HPDE6-E6E7 (cell line): ENCODE data around the gene KCNH8.
"Not testable (repeated sequence)": the region's sequence is repeated elsewhere in the genome, so short reads cannot be mapped to it uniquely, and the experiment has no call there.

Source experiments
- DNase-seq: peaks from one replicate; pipeline ENCODE4 v3.0.0; 2011; ENCODE audit warnings: missing footprints; ENCODE audit errors: extremely low spot score

The KCNH8 gene

GRCh38 chr3:19147905-19148767 lies at the start of gene KCNH8:
TSS of gene KCNH8 (plus strand) at chr3:19148510. CDS start at chr3:19148720, 210 bp downstream.
- DNase-seq, result no peak

DNA sequence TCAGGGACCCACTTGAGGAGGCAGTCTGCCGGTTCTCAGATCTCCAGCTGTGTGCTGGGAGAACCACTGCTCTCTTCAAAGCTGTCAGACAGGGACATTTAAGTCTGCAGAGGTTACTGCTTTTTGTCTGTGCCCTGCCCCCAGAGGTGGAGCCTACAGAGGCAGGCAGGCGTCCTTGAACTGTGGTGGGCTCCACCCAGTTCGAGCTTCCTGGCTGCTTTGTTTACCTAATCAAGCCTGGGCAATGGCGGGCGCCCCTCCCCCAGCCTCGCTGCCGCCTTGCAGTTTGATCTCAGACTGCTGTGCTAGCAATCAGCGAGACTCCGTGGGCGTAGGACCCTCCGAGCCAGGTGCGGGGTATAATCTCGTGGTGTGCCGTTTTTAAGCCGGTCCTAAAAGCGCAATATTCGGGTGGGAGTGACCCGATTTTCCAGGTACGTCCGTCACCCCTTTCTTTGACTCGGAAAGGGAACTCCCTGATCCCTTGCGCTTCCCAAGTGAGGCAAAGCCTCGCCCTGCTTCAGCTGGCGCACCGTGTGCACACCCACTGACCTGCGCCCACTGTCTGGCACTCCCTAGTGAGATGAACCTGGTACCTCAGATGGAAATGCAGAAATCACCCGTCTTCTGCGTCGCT lies 45.5 kb upstream of the KCNH8 start:
- not testable (repeated sequence) for DNase-seq

DNA sequence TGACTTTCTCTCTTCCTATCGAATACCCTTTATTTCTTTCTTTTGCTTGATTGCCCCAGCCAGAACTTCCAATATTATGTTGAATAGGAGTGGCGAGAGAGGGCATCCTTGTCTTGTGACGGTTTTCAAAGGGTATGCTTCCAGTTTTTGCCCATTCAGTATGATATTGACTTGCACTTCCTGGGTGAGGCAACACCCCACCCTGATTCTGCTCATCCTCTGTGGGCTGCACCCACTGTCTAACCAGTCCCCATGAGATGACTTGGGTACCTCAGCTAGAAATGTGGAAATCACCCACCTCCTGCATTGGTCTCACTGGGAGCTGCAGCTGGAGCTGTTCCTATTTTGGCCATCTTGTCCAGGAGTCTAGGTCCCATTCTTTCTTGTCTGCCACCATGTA lies 44.8 kb upstream of the KCNH8 start:
- no peak for DNase-seq

DNA sequence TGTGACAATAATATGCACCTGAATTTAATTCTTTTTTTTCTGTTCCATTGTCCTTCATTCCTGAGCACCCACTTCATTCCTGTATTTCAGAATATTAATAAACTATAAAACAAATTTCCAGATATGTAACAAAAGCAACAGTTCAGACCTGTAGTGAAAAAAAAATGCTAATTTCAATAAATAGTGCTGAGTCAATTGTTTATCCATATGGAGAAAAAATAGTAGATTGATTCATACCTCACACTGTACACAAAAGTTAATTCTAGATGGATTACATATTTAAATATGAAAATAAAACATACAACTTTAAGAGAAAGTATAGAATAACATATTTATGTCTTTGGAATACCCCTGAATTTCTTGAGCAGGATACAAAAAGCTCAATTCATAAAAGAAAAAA lies 43.9 kb upstream of the KCNH8 start:
- no peak for DNase-seq

DNA sequence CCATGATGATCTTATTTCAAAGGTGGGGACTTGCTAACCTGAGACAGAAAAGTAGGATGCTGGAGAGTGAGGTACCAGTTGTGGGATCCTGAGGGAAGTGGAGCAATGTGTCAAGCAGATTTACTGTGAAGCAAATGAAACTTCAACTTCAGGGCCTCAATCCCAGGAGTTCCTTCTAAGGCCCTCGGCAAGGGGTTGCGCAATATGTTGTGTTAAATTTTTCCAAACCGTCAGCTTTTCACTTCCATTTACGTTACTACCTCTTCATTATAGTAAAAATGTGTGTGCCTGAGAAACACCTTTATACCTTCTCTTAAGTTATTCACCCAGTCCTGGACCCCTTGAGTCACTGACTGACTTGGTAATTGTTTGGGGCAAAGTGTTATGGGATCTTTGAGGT lies 42.5 kb upstream of the KCNH8 start:
- DNase-seq, result no peak

DNA sequence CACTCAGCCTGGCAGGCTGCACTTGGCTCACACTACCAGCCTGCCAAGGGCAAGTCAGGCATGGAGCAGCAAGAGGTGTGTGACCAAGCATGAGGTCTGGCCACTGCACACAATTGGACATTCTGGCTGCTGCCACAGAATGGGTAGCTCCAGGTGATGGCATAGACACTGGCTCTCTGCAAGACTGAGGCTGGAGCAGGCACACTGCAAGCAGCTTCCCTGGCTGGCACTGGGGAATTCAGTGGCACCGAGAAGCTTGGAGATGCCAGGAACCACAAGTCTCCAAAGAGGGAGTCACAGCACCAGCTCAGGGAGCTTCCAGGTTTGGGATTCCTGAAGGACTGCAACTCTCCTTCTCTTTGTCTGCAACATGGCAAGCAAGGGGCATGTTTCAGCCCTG lies 42.0 kb upstream of the KCNH8 start:
- DNase-seq, result no peak

DNA sequence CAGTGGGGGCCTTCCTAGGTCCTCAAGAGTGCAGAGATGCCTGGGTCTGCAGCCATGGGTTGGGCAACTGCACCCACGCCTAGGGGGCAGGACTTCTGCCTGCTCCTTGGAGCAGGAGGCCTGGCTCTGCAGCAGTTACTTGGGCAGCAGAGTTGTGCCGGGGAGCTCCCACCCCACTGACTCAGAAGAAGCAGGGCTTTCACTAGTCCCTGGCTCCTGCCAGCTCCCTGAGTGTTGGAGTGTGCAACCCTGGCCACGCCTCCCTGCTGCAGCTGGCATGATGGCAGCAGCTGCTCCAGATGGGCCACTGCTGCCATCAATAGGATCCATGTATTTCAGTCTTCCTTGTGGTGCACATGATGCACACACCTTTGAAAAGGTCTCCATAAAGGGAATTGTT lies 40.6 kb upstream of the KCNH8 start:
- no peak for DNase-seq

DNA sequence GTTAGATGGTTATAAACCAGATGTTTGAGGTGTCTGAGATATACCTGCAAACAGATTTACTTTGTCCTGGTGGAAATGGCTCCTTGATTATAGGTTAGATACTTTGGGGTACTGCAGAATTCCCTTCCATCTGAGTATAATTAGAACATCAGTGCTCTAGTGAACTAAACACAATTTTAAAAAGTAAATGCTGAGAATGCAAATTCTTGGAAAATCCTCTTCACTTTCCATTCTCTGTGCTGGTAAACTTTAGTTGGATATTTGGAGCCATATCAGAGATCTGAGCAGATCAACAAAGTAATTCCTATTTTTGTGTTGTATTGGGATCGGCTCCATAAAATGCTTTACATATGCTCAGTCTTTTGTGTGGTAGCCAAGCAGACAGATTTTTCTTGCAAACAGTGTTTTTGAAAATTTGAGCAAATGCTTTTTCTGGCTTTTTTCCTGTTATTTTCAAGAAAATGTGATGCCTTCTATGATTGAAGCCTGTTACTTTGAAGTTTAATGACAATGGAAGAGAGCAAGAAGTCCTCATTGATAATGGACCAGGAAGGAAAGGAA lies 37.9 kb upstream of the KCNH8 start:
- DNase-seq, result no peak

- DNase-seq, result no peak
Observed at GRCh38 chr3:19114461-19114860, 33.8 kb upstream of the KCNH8 start.

DNA sequence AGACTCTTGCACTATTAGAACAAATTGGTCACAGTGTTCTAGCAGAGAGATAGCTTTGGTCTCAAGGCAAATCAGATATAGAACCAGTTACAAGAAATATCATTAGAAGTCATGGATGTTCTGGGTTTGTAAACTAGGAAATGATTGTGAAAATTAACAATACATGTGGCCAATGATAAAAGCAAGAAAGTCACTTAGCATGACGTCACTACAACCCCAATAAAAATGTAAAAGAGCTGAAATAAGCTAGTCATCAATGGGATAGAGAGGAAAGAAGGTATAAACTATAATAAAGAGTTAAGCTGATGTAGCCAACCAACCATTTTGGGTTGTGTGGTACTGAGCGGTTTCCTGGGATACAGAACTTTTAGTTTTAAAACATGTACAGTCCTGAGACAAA lies 32.1 kb upstream of the KCNH8 start:
- no peak for DNase-seq

DNA sequence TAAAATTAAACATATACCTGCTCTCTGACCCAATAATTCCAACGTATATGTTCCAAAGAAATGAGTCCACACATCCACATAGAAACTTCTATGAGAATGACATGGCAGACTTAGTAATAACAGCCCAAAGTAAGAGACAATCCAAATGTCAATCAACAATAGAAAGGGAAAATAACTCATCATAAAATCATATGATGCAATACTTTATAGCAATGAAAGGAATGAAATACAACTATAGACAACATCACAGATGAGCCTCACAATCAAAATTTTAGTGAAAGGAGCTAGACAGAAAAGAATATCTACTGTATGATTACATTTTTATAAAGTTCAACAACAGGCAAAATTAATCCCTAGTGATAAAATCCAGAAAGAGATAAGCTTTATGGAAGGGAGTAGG lies 23.6 kb upstream of the KCNH8 start:
- no peak for DNase-seq

DNA sequence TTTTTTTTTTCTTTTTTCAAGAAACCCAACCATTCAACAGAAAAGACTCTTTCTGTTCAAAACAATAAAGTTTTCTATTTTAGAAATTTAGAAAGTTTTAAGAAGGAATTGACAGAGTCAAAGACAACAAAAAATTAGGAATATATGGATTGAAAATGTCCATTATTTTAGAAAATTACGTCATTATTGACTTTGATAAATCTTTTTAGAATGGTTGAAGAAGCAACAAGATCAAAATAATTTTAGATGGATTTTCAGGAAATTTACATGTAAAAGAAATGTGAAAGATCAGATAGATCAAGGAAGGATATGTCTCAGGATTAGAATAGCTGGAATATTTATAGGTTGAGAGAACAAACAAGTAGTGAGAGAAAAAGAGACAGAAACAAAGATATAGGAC lies 8.4 kb upstream of the KCNH8 start:
- DNase-seq, result no peak

GRCh38 chr3:19146685-19147650 lies 1.3 kb upstream of the KCNH8 start:
- no peak for DNase-seq

GRCh38 chr3:19148768-19149091 lies 420 bp downstream of the KCNH8 start:
- no peak for DNase-seq

GRCh38 chr3:19149368-19149767 lies 1.1 kb downstream of the KCNH8 start:
- no peak for DNase-seq

DNA sequence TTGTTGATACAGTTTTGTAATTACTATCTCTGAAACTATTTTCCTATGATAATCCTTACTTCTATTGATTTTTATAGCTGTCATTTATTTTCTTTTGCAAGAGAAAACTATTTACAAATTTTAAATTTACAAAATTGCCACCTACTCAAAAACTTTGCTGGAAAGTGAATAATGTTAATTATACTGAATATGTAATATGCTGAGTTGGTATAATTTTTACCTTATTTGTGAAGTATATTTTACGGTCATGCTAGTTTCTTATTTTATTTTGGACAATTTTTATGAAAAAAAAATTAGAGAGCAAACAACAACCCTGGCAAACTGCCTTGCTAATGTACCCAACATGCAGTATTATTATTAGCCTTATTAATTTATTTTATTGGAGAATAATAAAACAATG lies 2.9 kb downstream of the KCNH8 start:
- no peak for DNase-seq

- DNase-seq, result no peak
Observed at GRCh38 chr3:19154693-19155250, 6.5 kb downstream of the KCNH8 start.

DNA sequence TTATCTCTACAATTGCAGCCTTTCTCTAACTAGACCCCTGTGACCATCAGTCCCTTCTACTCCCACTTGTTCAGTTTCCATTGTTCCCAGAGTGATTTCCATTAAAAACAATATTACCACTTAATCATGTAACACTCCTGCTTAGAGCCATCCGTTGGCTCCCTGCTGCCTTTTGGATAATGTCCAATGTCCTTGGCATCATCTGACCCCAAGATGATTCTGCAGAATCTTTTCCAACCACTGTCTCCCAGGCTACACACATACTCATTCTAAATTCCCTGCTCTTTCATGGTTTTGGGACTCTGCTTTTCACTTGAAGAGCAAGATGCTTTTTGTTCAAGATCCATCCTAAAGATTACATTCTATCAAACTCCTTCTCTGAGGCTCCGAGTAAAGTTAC lies 7.1 kb downstream of the KCNH8 start:
- no peak for DNase-seq

DNA sequence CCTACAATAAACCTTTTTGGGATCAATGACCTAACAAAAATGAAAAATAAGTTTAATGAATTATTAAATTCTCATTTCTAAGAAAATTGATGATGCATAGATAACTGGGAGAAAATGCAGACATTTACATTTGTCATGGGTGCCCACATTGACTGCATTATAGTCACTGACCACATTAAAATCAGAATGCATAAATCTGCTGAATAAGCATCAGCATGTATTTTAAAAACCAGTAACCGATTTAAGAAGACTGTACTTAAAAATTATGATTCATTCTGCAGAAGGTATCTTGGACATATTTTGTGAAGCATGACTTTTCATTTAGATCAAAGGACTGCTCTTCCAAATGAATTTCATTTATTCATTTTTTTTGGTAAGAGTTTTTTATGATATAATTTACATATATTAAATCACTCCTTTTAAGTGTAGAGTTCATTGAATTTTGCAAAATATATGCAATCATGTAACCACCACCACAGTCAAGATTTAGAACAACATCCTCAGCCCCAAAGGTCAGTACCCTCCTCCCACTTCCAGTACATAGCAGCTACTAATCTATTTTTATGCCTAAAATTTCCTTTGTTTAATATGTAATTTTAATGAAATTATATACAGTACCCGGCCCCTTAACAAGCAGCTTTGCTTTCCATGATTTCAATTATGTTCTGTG lies 11.8 kb downstream of the KCNH8 start:
- DNase-seq, result no peak

GRCh38 chr3:19165654-19166053 lies 17.3 kb downstream of the KCNH8 start:
- DNase-seq, result no peak

GRCh38 chr3:19171794-19172193 lies 23.5 kb downstream of the KCNH8 start:
- no peak for DNase-seq
